ENCODE results near the gene PRPSAP1. TPM values are rescaled to one million over a fixed set of nuclear protein-coding genes. Genes with fewer than 3 reads are reported as not detected.

The PRPSAP1 gene
- total RNA-seq, 6 donors from 2014 or later, result 37.3 to 172 (median 59.2) TPM

GRCh38 chr17:76272541-76273444 lies 80.9 kb downstream of the PRPSAP1 start:
- ATAC-seq (ENCODE audit: low FRiP score in 2 of 2) (peak in 1 of 2 donors; percentile 10), DNase-seq (peak in 1 of 2 donors; percentile 84)
- H3K36me3 ChIP-seq, result peaks cover 2 to 25% (median 21%) of the 10 kb centered on the region in 4 donors
- 67 to 70% methylated on average over 16 to 18 of the region's 19 CpGs for WGBS, 2 donors
- TF ChIP-seq EP300 (IDR thresholded peaks at IDR 0.05) (no peak), POLR2AphosphoS5 (IDR thresholded peaks at IDR 0.05) (no peak), POLR2A (IDR thresholded peaks at IDR 0.05) (no peak), CTCF (IDR thresholded peaks at IDR 0.05) (no peak)
- H3K27ac ChIP-seq, result peak overlapping the region; percentile 54 to 84 (median 82)
- H3K9me3 ChIP-seq, result no peaks in the 10 kb centered on the region
- H3K4me3 ChIP-seq, result peak overlapping the region in 3 of 4 donors; percentile 40 to 53 (median 49)
- H3K27me3 ChIP-seq, result no peaks in the 10 kb centered on the region
- H3K4me1 ChIP-seq, result peaks cover 63 to 75% (median 66%) of the 10 kb centered on the region in 4 donors

- Histone ChIP-seq H3K4me3 (peak overlapping the region in 3 of 4 donors; percentile 40 to 53 (median 49)), H3K36me3 (peaks cover 2 to 25% (median 21%) of the 10 kb centered on the region in 4 donors), H3K4me1 (peaks cover 72 to 84% (median 75%) of the 10 kb centered on the region in 4 donors), H3K27me3 (no peaks in the 10 kb centered on the region), H3K27ac (peak overlapping the region; percentile 54 to 84 (median 82)), H3K9me3 (no peaks in the 10 kb centered on the region)
- DNase-seq (peak; percentile 51 to 87), ATAC-seq (ENCODE audit: low FRiP score in 2 of 2) (peak; percentile 9 to 23)
- 8 to 26% methylated on average over 7 to 26 of the region's 38 CpGs for WGBS, 2 donors
- TF ChIP-seq EP300 (IDR thresholded peaks at IDR 0.05) (no peak), POLR2AphosphoS5 (IDR thresholded peaks at IDR 0.05) (peak; percentile 36 to 40), POLR2A (IDR thresholded peaks at IDR 0.05) (peak in 1 of 4 donors; percentile 47), CTCF (IDR thresholded peaks at IDR 0.05) (no peak)
Observed at GRCh38 chr17:76271669-76272540, 81.8 kb downstream of the PRPSAP1 start.

- 82 to 88% methylated on average over 11 to 14 of the region's 14 CpGs for WGBS, 2 donors
- Histone ChIP-seq H3K36me3 (peaks cover 2 to 25% (median 21%) of the 10 kb centered on the region in 4 donors), H3K27ac (peak overlapping the region; percentile 54 to 84 (median 82)), H3K27me3 (no peaks in the 10 kb centered on the region), H3K9me3 (no peaks in the 10 kb centered on the region), H3K4me3 (peak overlapping the region in 3 of 4 donors; percentile 40 to 53 (median 49)), H3K4me1 (peaks cover 77 to 90% (median 81%) of the 10 kb centered on the region in 4 donors)
- DNase-seq, result no peak
- peak in 1 of 2 donors; percentile 9 for TF ChIP-seq POLR2AphosphoS5 (IDR thresholded peaks at IDR 0.05)
- TF ChIP-seq POLR2A (IDR thresholded peaks at IDR 0.05), result peak in 1 of 4 donors; percentile 17
- no peak for TF ChIP-seq EP300 (IDR thresholded peaks at IDR 0.05)
- no peak for TF ChIP-seq CTCF (IDR thresholded peaks at IDR 0.05)
- ATAC-seq (ENCODE audit: low FRiP score in 2 of 2), result no peak
Observed at GRCh38 chr17:76270770-76271668, 82.7 kb downstream of the PRPSAP1 start.

GRCh38 chr17:76270127-76270592 lies 83.6 kb downstream of the PRPSAP1 start:
- Histone ChIP-seq H3K4me3 (no peak overlapping the region), H3K9me3 (no peaks in the 10 kb centered on the region), H3K27me3 (no peaks in the 10 kb centered on the region), H3K27ac (peak overlapping the region in 2 of 4 donors; percentile 94 to 100), H3K36me3 (peaks cover 2 to 25% (median 21%) of the 10 kb centered on the region in 4 donors), H3K4me1 (peaks cover 77 to 89% (median 81%) of the 10 kb centered on the region in 4 donors)
- ATAC-seq (ENCODE audit: low FRiP score in 2 of 2), result no peak
- DNase-seq, result peak in 1 of 2 donors; percentile 80
- 89 to 95% methylated on average over 17 to 26 of the region's 26 CpGs for WGBS, 2 donors
- no peak for TF ChIP-seq POLR2AphosphoS5 (IDR thresholded peaks at IDR 0.05)
- TF ChIP-seq CTCF (IDR thresholded peaks at IDR 0.05), result no peak
- no peak for TF ChIP-seq POLR2A (IDR thresholded peaks at IDR 0.05)
- TF ChIP-seq EP300 (IDR thresholded peaks at IDR 0.05), result no peak

Measured in upper lobe of left lung (tissue), 6 donors.